Caco-2 (cell line): Measurements from ENCODE around the gene CAMKK1. TPM values are rescaled to one million over a fixed set of nuclear protein-coding genes. Genes with fewer than 3 reads are reported as not detected.

Experiments used
- BruUV-seq: library from RNA; stranded (reverse); fragments of 400-500 nt; replicated peaks from 2 replicates; lab custom pipeline; 2021; lab: Mats Ljungman, UMichigan
- CTCF ChIA-PET: fragments of 300-600 bp; sonication (Branson Sonifier 250); formaldehyde crosslinking; loops from one replicate; lab custom pipeline; 2022; ENCODE audit warnings: antibody characterized with exemption; lab: Charles Lee
- POLR2A ChIA-PET: fragments of 300-600 bp; sonication (Branson Sonifier 250); formaldehyde crosslinking; loops from one replicate; lab custom pipeline; 2022; ENCODE audit warnings: antibody characterized with exemption; lab: Charles Lee
- DNase-seq, 2 experiments: peaks; one replicate each; pipeline versions ENCODE4 v3.0.0 to v3.0.0-alpha.2; 2020 to 2022
- H3K27me3 ChIP-seq: replicated peaks from 2 replicates; pipeline ENCODE4 v1.6.0; 2011; ENCODE audit warnings: low read length; ENCODE audit not compliant: control insufficient read depth, insufficient read depth
- H3K36me3 ChIP-seq: 2 replicates; pipeline ENCODE4 v1.5.1; 2011; ENCODE audit warnings: low read length; ENCODE audit not compliant: control insufficient read depth, insufficient read depth
- H3K4me1 ChIP-seq: fragments of 250-450 bp; sonication (Bioruptor Pico); 2 replicates; pipeline ENCODE4 v1.5.1; 2020; ENCODE audit warnings: mild to moderate bottlenecking
- H3K4me3 ChIP-seq: 2 replicates; pipeline ENCODE4 v1.5.1; 2011; ENCODE audit warnings: low read depth, mild to moderate bottlenecking, control low read depth, low read length
- H3K9me3 ChIP-seq: fragments of 250-450 bp; sonication (Bioruptor Pico); 2 replicates; pipeline ENCODE4 v1.5.1; 2020; ENCODE audit warnings: mild to moderate bottlenecking, moderate library complexity
- H3K27ac Mint-ChIP-seq: one replicate; pipeline ENCODE4 v1.8.0; 2022; ENCODE audit warnings: mixed read lengths; ENCODE audit not compliant: unreplicated experiment
- H3K27me3 Mint-ChIP-seq: one replicate; pipeline ENCODE4 v1.8.0; 2022; ENCODE audit warnings: mixed read lengths; ENCODE audit not compliant: insufficient read depth, unreplicated experiment
- H3K36me3 Mint-ChIP-seq: one replicate; pipeline ENCODE4 v1.8.0; 2022; ENCODE audit warnings: mild to moderate bottlenecking, mixed read lengths; ENCODE audit not compliant: insufficient read depth, unreplicated experiment
- H3K4me1 Mint-ChIP-seq: one replicate; pipeline ENCODE4 v1.8.0; 2022; ENCODE audit warnings: low read depth, mixed read lengths; ENCODE audit not compliant: unreplicated experiment
- H3K4me3 Mint-ChIP-seq: one replicate; pipeline ENCODE4 v1.8.0; 2022; ENCODE audit warnings: mild to moderate bottlenecking, moderate library complexity, mixed read lengths; ENCODE audit not compliant: unreplicated experiment
- H3K9me3 Mint-ChIP-seq: one replicate; pipeline ENCODE4 v1.8.0; 2022; ENCODE audit warnings: mixed read lengths; ENCODE audit not compliant: unreplicated experiment
- CTCF ChIP-seq, 2 experiments: fragments of 200-600 bp in 1 of 2; IDR thresholded peaks; 1 replicate in 1 of 2; 2 replicates in 1 of 2; pipeline versions ENCODE4 v1.5.1 to v1.8.0; 2011 to 2022; ENCODE audit warnings: antibody characterized with exemption in 1 of 2, control low read depth in 1 of 2, inconsistent platforms in 1 of 2, low read depth in 1 of 2, low read length in 1 of 2, mild to moderate bottlenecking in 1 of 2, moderate library complexity in 1 of 2; ENCODE audit not compliant: insufficient read depth in 1 of 2, severe bottlenecking in 1 of 2, unreplicated experiment in 1 of 2
- intact Hi-C: fragments of 100-400 bp; cut with micrococcal nuclease; formaldehyde crosslinking; loops from one replicate; pipeline ENCODE4 v1.10.0; 2022; ENCODE audit not compliant: unreplicated experiment
- total RNA-seq: library from RNA; stranded (reverse); gene quantifications from 2 replicates; pipeline ENCODE4 v1.2.3, GENCODE V29; 2022

CAMKK1 gene
- total RNA-seq, 1 experiment from 2014 or later = 1.9 TPM

- no peaks in the 10 kb centered on the region for H3K36me3 ChIP-seq
- POLR2A ChIA-PET = no interaction called here
- Mint-ChIP-seq H3K36me3 (no peaks in the 10 kb centered on the region), H3K27me3 (no peaks in the 10 kb centered on the region), H3K4me1 (no peaks in the 10 kb centered on the region), H3K27ac (no peak overlapping the region), H3K9me3 (no peaks in the 10 kb centered on the region), H3K4me3 (no peak overlapping the region)
- H3K4me1 ChIP-seq = no peaks in the 10 kb centered on the region
- no peak for TF ChIP-seq CTCF (IDR thresholded peaks at IDR 0.05; ENCODE audit: insufficient read depth in 1 of 2, low read depth in 1 of 2, low read length in 1 of 2, severe bottlenecking in 1 of 2, unreplicated experiment in 1 of 2)
- DNase-seq = no peak
- no TSS peak for BruUV-seq
- no peaks in the 10 kb centered on the region for H3K27me3 ChIP-seq
- no peaks in the 10 kb centered on the region for H3K9me3 ChIP-seq
- CTCF ChIA-PET = interaction anchor here (0.7 kb wide), 1 partner anchor 41 kb away, joined by 3 read pairs; no protein-coding TSS in a partner anchor
- intact Hi-C loops = no loop called here
- H3K4me3 ChIP-seq = no peak overlapping the region
Observed at GRCh38 chr17:3906881-3907280, 14.0 kb upstream of the CAMKK1 start.

GRCh38 chr17:3905017-3905520 is 12.2 kb upstream of the CAMKK1 start:
- intact Hi-C loops = no loop called here
- Mint-ChIP-seq H3K4me1 (no peaks in the 10 kb centered on the region), H3K4me3 (no peak overlapping the region), H3K9me3 (no peaks in the 10 kb centered on the region), H3K27me3 (no peaks in the 10 kb centered on the region), H3K27ac (no peak overlapping the region), H3K36me3 (no peaks in the 10 kb centered on the region)
- POLR2A ChIA-PET = no interaction called here
- no peaks in the 10 kb centered on the region for H3K4me1 ChIP-seq
- BruUV-seq = no TSS peak
- no peaks in the 10 kb centered on the region for H3K27me3 ChIP-seq
- no peak for TF ChIP-seq CTCF (IDR thresholded peaks at IDR 0.05; ENCODE audit: insufficient read depth in 1 of 2, low read depth in 1 of 2, low read length in 1 of 2, severe bottlenecking in 1 of 2, unreplicated experiment in 1 of 2)
- H3K36me3 ChIP-seq = no peaks in the 10 kb centered on the region
- CTCF ChIA-PET = no interaction called here
- DNase-seq = no peak
- no peak overlapping the region for H3K4me3 ChIP-seq
- H3K9me3 ChIP-seq = no peaks in the 10 kb centered on the region

- no peaks in the 10 kb centered on the region for H3K27me3 ChIP-seq
- POLR2A ChIA-PET = no interaction called here
- no peak overlapping the region for H3K27ac Mint-ChIP-seq
- H3K4me3 ChIP-seq = no peak overlapping the region
- no peaks in the 10 kb centered on the region for H3K27me3 Mint-ChIP-seq
- CTCF ChIA-PET = no interaction called here
- TF ChIP-seq CTCF (IDR thresholded peaks at IDR 0.05; ENCODE audit: insufficient read depth in 1 of 2, low read depth in 1 of 2, low read length in 1 of 2, severe bottlenecking in 1 of 2, unreplicated experiment in 1 of 2) = no peak
- no peaks in the 10 kb centered on the region for H3K36me3 Mint-ChIP-seq
- H3K4me1 ChIP-seq = no peaks in the 10 kb centered on the region
- no TSS peak for BruUV-seq
- H3K4me1 Mint-ChIP-seq = no peaks in the 10 kb centered on the region
- no peak overlapping the region for H3K4me3 Mint-ChIP-seq
- no peak for DNase-seq
- no peaks in the 10 kb centered on the region for H3K9me3 ChIP-seq
- intact Hi-C loops = no loop called here
- no peaks in the 10 kb centered on the region for H3K9me3 Mint-ChIP-seq
- no peaks in the 10 kb centered on the region for H3K36me3 ChIP-seq
Observed at GRCh38 chr17:3904501-3904900, 11.6 kb upstream of the CAMKK1 start.
